ENCODE data around the gene CPNE2. TPM values are rescaled to one million over a fixed set of nuclear protein-coding genes. Genes with fewer than 3 reads are reported as not detected.

CPNE2 gene
- total and polyA plus RNA-seq, 4 donors, result 38.1 to 76.3 (median 52.2) TPM

DNA sequence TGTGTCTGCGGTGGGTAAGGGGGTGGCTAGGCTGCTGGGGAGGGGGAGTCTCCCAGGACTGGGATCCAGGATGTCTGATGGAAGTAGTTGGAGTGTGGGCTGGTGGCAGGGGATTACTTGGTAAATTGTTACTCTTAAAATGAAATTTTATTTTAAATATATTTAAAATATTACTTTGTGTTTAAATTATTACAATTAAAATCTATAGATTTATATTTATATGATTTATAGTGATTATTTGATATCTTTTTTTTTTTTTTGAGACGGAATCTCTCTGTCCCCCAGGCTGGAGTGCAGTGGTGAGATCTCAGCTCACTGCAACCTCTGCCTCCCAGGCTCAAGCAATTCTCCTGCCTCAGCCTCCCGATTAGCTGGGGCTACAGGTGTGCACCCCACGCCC lies 18.6 kb downstream of the CPNE2 start:
- WGBS, 2 donors, result 94 to 99% methylated on average over 4 of the region's 4 CpGs
- no peak overlapping the region for H3K27ac ChIP-seq (ENCODE audit: low read depth in 1 of 2, low read length in 1 of 2)
- no peak overlapping the region for H3K4me3 ChIP-seq
- peaks cover 0 to 15% (median 5%) of the 10 kb centered on the region in 4 donors for H3K36me3 ChIP-seq (ENCODE audit: control insufficient read depth in 4 of 4, insufficient read depth in 4 of 4, low read length in 4 of 4)
- peaks cover 0 to 18% (median 4%) of the 10 kb centered on the region in 5 donors for H3K4me1 ChIP-seq (ENCODE audit: control insufficient read depth in 5 of 5, insufficient read depth in 5 of 5, low read length in 5 of 5)
- no peaks in the 10 kb centered on the region for H3K27me3 ChIP-seq (ENCODE audit: control insufficient read depth in 3 of 3, insufficient read depth in 3 of 3, low read length in 2 of 3)
- no peaks in the 10 kb centered on the region for H3K9me3 ChIP-seq (ENCODE audit: control insufficient read depth in 4 of 4, insufficient read depth in 3 of 4, low read length in 3 of 4)
- H3K9ac ChIP-seq (ENCODE audit: insufficient read depth in 1 of 2, low read length in 2 of 2), result no peak overlapping the region
- DNase-seq (no peak), ATAC-seq (ENCODE audit: insufficient read depth, low FRiP score) (no peak)
- TF ChIP-seq, protein P1, sequence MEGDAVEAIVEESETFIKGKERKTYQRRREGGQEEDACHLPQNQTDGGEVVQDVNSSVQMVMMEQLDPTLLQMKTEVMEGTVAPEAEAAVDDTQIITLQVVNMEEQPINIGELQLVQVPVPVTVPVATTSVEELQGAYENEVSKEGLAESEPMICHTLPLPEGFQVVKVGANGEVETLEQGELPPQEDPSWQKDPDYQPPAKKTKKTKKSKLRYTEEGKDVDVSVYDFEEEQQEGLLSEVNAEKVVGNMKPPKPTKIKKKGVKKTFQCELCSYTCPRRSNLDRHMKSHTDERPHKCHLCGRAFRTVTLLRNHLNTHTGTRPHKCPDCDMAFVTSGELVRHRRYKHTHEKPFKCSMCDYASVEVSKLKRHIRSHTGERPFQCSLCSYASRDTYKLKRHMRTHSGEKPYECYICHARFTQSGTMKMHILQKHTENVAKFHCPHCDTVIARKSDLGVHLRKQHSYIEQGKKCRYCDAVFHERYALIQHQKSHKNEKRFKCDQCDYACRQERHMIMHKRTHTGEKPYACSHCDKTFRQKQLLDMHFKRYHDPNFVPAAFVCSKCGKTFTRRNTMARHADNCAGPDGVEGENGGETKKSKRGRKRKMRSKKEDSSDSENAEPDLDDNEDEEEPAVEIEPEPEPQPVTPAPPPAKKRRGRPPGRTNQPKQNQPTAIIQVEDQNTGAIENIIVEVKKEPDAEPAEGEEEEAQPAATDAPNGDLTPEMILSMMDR (IDR thresholded peaks at IDR 0.05; ENCODE audit: control extremely low read depth, extremely low read depth), result no peak

DNA sequence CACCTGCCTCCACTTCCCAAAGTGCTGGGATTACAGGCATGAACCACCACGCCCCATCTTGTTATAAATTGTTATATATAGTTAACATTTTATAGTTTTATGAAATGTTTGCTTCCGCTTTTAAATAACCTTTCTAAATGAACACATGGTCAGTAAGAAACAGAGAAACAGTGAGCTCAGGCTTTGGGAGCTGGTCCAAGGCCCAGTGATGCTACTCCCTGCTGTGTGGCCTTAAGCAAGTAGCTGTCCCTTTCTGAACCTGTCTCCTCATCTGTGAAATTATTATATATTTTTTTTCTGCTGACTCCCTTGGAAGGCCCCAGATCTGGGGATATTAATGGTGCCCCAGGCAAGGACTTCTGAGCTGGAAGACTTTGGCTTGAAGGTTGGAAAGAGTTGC lies 19.0 kb downstream of the CPNE2 start:
- TF ChIP-seq, protein P1 (IDR thresholded peaks at IDR 0.05; ENCODE audit: control extremely low read depth, extremely low read depth), result no peak
- no peak overlapping the region for H3K9ac ChIP-seq (ENCODE audit: insufficient read depth in 1 of 2, low read length in 2 of 2)
- DNase-seq (no peak), ATAC-seq (ENCODE audit: insufficient read depth, low FRiP score) (no peak)
- 81 to 96% methylated on average over 2 of the region's 2 CpGs for WGBS, 2 donors
- H3K27ac ChIP-seq (ENCODE audit: low read depth in 1 of 2, low read length in 1 of 2), result no peak overlapping the region
- H3K9me3 ChIP-seq (ENCODE audit: control insufficient read depth in 4 of 4, insufficient read depth in 3 of 4, low read length in 3 of 4), result no peaks in the 10 kb centered on the region
- no peaks in the 10 kb centered on the region for H3K27me3 ChIP-seq (ENCODE audit: control insufficient read depth in 3 of 3, insufficient read depth in 3 of 3, low read length in 2 of 3)
- H3K36me3 ChIP-seq (ENCODE audit: control insufficient read depth in 4 of 4, insufficient read depth in 4 of 4, low read length in 4 of 4), result peaks cover 0 to 18% (median 6%) of the 10 kb centered on the region in 4 donors
- H3K4me1 ChIP-seq (ENCODE audit: control insufficient read depth in 5 of 5, insufficient read depth in 5 of 5, low read length in 5 of 5), result peaks cover 0 to 20% (median 4%) of the 10 kb centered on the region in 5 donors
- no peak overlapping the region for H3K4me3 ChIP-seq

DNA sequence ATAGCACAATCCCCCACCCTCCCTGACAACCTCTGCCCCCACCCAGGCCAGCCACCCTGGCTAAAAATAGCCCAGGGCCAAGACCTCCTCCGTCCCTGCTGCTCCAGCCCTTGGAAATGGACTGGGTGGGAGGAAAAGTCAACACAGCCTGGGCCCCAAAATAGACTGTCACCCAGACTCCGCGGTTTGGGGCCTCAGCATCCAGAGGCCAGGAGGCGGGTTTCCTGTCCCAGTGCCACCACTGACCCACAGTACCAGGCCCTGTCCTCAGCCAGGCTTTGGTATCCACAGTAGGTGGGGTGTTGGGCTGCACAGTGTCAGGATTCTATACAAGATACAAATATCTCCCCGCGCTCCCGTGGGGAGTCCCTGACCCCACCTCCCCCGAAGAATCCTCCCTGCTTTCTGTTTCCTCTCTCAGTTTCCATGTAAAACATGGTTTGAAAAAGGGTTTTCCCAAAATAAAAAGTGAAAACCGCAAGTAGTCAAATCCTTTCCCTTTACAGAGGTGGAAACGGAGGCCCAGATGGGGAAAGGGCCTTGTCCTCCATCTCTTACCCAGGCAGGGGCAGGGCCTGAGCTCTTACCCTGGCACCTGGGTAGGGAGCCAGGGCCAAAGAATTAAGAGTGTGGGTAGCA lies 20.1 kb downstream of the CPNE2 start:
- DNase-seq (peak in 1 of 3 donors; percentile 26), ATAC-seq (ENCODE audit: insufficient read depth, low FRiP score) (no peak)
- no peak overlapping the region for H3K4me3 ChIP-seq
- peaks cover 0 to 28% (median 8%) of the 10 kb centered on the region in 4 donors for H3K36me3 ChIP-seq (ENCODE audit: control insufficient read depth in 4 of 4, insufficient read depth in 4 of 4, low read length in 4 of 4)
- H3K27me3 ChIP-seq (ENCODE audit: control insufficient read depth in 3 of 3, insufficient read depth in 3 of 3, low read length in 2 of 3), result no peaks in the 10 kb centered on the region
- H3K9ac ChIP-seq (ENCODE audit: insufficient read depth in 1 of 2, low read length in 2 of 2), result no peak overlapping the region
- no peaks in the 10 kb centered on the region for H3K9me3 ChIP-seq (ENCODE audit: control insufficient read depth in 4 of 4, insufficient read depth in 3 of 4, low read length in 3 of 4)
- peaks cover 0 to 17% (median 3%) of the 10 kb centered on the region in 5 donors for H3K4me1 ChIP-seq (ENCODE audit: control insufficient read depth in 5 of 5, insufficient read depth in 5 of 5, low read length in 5 of 5)
- H3K27ac ChIP-seq (ENCODE audit: low read depth in 1 of 2, low read length in 1 of 2), result peak overlapping the region in 1 of 2 donors; percentile 18
- TF ChIP-seq, protein P1 (IDR thresholded peaks at IDR 0.05; ENCODE audit: control extremely low read depth, extremely low read depth), result no peak
- WGBS, 2 donors, result 75 to 81% methylated on average over 10 of the region's 10 CpGs
